Measurements from ENCODE around the gene IQCB1.

Gene IQCB1, protein sequence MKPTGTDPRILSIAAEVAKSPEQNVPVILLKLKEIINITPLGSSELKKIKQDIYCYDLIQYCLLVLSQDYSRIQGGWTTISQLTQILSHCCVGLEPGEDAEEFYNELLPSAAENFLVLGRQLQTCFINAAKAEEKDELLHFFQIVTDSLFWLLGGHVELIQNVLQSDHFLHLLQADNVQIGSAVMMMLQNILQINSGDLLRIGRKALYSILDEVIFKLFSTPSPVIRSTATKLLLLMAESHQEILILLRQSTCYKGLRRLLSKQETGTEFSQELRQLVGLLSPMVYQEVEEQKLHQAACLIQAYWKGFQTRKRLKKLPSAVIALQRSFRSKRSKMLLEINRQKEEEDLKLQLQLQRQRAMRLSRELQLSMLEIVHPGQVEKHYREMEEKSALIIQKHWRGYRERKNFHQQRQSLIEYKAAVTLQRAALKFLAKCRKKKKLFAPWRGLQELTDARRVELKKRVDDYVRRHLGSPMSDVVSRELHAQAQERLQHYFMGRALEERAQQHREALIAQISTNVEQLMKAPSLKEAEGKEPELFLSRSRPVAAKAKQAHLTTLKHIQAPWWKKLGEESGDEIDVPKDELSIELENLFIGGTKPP

DNA sequence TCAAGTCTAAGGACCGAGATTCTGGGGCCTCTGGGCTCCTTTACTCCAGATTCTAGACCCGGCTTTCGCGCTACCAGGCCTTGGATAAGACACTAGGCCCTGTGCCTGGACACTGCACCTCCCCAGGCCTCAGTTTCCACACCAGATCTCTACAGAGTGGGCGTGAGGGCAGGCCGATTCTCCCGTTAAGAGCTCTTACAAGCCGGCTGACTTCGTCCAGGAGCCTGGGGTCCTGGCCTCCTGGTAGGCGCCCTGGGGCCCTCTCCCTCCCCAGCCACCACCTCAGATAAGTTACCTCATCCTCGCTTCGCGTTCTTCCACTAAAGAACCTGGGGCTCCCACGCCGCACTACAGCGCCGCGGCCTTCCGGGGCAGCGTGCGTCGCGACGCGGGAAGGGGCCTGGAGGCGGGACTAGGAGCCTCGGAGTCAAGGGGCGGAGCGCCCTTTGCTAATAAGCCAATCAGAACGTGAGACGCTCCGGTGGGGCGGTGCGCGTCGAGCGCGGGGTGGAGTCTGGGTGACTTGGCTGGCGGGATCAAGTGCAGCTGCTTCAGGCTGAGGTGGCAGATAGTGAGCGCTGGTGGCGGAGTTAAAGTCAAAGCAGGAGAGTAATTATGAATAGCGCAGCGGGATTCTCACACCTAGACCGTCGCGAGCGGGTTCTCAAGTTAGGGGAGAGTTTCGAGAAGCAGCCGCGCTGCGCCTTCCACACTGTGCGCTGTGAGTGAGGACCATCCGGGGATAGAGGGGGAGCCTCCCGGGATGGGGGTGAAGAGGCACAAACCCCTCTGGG, at the start of gene IQCB1, which contains the start of gene EAF2:
Gene IQCB1, minus strand, starts transcription at position 390 of the 794 bp plus-strand sequence. CDS start 6,100 bp downstream, outside the sequence.
Gene EAF2, plus strand, starts transcription at position 539 of the 794 bp plus-strand sequence. Its CDS starts 77 bp downstream, at position 616.
- TF ChIP-seq, protein P1, sequence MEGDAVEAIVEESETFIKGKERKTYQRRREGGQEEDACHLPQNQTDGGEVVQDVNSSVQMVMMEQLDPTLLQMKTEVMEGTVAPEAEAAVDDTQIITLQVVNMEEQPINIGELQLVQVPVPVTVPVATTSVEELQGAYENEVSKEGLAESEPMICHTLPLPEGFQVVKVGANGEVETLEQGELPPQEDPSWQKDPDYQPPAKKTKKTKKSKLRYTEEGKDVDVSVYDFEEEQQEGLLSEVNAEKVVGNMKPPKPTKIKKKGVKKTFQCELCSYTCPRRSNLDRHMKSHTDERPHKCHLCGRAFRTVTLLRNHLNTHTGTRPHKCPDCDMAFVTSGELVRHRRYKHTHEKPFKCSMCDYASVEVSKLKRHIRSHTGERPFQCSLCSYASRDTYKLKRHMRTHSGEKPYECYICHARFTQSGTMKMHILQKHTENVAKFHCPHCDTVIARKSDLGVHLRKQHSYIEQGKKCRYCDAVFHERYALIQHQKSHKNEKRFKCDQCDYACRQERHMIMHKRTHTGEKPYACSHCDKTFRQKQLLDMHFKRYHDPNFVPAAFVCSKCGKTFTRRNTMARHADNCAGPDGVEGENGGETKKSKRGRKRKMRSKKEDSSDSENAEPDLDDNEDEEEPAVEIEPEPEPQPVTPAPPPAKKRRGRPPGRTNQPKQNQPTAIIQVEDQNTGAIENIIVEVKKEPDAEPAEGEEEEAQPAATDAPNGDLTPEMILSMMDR (IDR thresholded peaks at IDR 0.05) = no peak
- Histone ChIP-seq H3K4me3 (peak within 1 kb of the TSS; percentile 94), H3K27ac (peak within 1 kb of the TSS; percentile 76 to 87)
- peak; percentile 97 for DNase-seq (ENCODE audit: low spot score)

DNA sequence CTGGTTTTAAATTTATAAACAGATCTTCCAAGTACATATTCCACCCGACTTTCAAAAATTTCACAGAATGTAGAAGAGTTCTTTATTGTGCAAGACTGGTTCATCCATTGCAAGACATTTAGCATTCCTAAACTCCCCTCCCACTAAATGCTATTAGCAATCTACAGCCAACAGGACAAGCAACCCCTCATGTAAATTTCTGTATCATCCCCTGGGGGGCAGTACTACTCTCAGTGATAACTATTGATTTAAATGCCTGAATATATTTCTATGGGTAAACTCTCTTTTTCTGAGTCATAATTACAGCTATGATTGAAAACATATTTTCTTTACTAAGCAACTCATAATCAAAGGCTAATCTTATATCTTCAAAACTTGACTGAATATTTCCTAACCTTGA, 48.6 kb upstream of the IQCB1 start:
- no peak overlapping the region for H3K27ac ChIP-seq
- TF ChIP-seq, protein P1 (IDR thresholded peaks at IDR 0.05) = no peak
- DNase-seq (ENCODE audit: low spot score) = no peak
- H3K4me3 ChIP-seq = no peak overlapping the region

DNA sequence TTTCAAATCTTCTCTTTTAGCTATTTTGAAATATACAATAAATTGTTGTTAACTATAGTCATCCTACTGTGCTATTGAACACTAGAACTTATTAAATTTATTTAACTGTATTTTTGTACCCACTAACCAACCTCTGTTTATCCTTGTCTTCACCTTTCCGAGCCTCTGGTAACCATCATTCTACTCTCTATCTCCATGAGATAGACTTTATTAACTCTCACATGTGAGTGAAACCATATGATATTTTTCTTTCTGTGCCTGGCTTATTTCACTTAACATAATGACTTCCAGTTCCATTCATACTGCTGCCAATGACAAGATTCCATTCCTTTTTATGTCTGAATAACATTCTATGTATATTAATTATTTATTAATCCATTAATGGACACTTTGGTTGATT, 43.6 kb upstream of the IQCB1 start:
- TF ChIP-seq, protein P1 (IDR thresholded peaks at IDR 0.05) = no peak
- DNase-seq (ENCODE audit: low spot score) = no peak
- Histone ChIP-seq H3K27ac (no peak overlapping the region), H3K4me3 (no peak overlapping the region)

DNA sequence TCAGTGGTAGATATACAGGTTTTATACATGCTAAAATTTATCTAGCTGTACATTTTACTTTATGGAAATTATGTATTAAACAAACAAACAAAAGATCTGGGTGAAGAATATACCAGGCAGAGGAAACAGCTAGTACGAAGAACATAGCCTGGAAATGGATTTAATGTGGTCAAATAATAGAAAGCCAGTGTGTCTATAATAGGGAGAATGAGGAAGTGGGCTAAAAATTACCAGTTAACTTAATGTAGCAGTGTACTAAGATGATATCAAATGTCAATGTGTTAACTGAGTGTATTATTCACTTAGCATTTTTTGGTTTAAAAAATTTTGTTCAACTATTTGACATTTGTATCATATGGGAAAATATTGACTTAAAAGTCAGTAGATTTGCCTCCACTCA, 36.6 kb upstream of the IQCB1 start:
- TF ChIP-seq, protein P1 (IDR thresholded peaks at IDR 0.05) = no peak
- H3K4me3 ChIP-seq = no peak overlapping the region
- DNase-seq (ENCODE audit: low spot score) = no peak
- H3K27ac ChIP-seq = no peak overlapping the region

DNA sequence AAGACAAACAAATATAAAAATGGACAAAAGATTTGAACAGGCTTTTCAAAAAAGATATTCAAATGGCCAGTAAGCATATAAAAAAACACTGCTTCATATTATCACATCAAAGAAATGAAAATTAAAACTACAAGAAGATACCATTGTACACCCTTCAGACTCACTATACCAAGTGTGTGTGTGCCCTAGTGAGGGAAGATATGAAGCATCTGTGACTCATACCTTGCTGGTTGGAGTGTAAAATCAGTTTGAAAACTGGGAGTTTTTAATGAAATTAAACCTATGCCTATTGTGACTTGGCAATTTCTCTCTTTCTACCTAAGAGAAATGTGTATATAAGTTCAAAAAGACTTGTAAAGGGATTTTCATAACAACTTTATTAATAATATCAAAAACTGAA, 35.9 kb upstream of the IQCB1 start:
- no peak for DNase-seq (ENCODE audit: low spot score)
- H3K4me3 ChIP-seq = no peak overlapping the region
- H3K27ac ChIP-seq = no peak overlapping the region
- TF ChIP-seq, protein P1 (IDR thresholded peaks at IDR 0.05) = no peak

DNA sequence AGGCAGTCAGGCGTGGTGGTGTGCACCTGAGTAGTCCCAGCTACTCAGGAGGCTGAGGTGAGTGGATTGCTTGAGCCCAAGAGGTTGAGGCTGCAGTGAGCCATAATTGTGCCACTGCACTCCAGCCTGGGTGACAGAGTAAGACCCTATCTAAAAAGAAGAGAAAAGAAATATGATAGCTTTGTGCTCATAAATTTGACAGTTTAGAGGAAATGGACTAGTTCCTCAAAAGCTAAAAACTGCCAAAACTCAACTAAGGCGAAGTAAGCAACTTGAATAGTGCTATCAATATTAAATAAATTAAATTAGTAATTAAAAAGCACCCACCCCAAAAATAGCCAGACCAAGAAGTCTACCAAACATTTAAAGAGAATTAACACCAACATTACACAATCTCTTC, 34.9 kb upstream of the IQCB1 start:
- TF ChIP-seq, protein P1 (IDR thresholded peaks at IDR 0.05) = no peak
- Histone ChIP-seq H3K27ac (no peak overlapping the region), H3K4me3 (no peak overlapping the region)
- no peak for DNase-seq (ENCODE audit: low spot score)

Data from coronary artery (tissue), 2 donors.